ENCODE results near the gene NAPB.

DNA sequence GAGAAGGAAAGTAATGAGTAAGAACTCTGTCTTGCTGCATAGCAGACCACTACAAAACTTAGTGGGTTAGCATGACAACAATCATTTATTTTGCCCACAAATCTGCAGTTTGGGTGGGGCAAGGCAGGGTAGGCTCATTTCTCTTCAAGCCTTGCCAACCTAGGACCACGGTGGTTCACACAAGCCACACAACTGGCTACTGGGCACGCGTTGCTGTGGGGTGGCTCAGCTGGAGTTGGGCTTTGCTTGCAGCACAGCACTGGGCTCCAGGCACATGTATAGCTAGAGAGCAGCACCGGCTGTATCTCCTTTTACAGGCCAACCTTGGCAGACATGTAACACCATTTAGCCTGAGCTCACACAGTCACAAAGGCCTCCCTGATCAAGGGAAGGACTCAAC is 75.3 kb downstream of the NAPB start:
- TF ChIP-seq, protein P1, sequence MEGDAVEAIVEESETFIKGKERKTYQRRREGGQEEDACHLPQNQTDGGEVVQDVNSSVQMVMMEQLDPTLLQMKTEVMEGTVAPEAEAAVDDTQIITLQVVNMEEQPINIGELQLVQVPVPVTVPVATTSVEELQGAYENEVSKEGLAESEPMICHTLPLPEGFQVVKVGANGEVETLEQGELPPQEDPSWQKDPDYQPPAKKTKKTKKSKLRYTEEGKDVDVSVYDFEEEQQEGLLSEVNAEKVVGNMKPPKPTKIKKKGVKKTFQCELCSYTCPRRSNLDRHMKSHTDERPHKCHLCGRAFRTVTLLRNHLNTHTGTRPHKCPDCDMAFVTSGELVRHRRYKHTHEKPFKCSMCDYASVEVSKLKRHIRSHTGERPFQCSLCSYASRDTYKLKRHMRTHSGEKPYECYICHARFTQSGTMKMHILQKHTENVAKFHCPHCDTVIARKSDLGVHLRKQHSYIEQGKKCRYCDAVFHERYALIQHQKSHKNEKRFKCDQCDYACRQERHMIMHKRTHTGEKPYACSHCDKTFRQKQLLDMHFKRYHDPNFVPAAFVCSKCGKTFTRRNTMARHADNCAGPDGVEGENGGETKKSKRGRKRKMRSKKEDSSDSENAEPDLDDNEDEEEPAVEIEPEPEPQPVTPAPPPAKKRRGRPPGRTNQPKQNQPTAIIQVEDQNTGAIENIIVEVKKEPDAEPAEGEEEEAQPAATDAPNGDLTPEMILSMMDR (IDR thresholded peaks at IDR 0.05; ENCODE audit: poor library complexity, severe bottlenecking): no peak
- TF ChIP-seq, protein P2, sequence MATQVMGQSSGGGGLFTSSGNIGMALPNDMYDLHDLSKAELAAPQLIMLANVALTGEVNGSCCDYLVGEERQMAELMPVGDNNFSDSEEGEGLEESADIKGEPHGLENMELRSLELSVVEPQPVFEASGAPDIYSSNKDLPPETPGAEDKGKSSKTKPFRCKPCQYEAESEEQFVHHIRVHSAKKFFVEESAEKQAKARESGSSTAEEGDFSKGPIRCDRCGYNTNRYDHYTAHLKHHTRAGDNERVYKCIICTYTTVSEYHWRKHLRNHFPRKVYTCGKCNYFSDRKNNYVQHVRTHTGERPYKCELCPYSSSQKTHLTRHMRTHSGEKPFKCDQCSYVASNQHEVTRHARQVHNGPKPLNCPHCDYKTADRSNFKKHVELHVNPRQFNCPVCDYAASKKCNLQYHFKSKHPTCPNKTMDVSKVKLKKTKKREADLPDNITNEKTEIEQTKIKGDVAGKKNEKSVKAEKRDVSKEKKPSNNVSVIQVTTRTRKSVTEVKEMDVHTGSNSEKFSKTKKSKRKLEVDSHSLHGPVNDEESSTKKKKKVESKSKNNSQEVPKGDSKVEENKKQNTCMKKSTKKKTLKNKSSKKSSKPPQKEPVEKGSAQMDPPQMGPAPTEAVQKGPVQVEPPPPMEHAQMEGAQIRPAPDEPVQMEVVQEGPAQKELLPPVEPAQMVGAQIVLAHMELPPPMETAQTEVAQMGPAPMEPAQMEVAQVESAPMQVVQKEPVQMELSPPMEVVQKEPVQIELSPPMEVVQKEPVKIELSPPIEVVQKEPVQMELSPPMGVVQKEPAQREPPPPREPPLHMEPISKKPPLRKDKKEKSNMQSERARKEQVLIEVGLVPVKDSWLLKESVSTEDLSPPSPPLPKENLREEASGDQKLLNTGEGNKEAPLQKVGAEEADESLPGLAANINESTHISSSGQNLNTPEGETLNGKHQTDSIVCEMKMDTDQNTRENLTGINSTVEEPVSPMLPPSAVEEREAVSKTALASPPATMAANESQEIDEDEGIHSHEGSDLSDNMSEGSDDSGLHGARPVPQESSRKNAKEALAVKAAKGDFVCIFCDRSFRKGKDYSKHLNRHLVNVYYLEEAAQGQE (IDR thresholded peaks at IDR 0.05; ENCODE audit: borderline replicate concordance): no peak
- no peak for TF ChIP-seq RAD21 (conservative IDR thresholded peaks at IDR 0.05)
- TF ChIP-seq EZH2 (IDR thresholded peaks at IDR 0.05; ENCODE audit: borderline replicate concordance, insufficient read depth, low read length, poor library complexity, severe bottlenecking): no peak
- no peak for TF ChIP-seq MXI1 (conservative IDR thresholded peaks at IDR 0.05; ENCODE audit: poor library complexity, severe bottlenecking)

All from neural cell (in vitro differentiated cells).